K562 (cell line): ENCODE measurements around the gene CCDC85C. TPM values are rescaled to one million over a fixed set of nuclear protein-coding genes. Genes with fewer than 3 reads are reported as not detected.

Experiments used
- ATAC-seq: fragments of 200-7000 bp; cut with Tn5 transposase; 3 replicates; pipeline ENCODE4 v1.9.1; 2020; ENCODE audit warnings: moderate library complexity
- BruUV-seq: library from RNA; stranded (reverse); fragments of 400-500 nt; replicated peaks from 2 replicates; lab custom pipeline; 2021; lab: Mats Ljungman, UMichigan
- CTCF ChIA-PET: fragments of 300-600 bp; formaldehyde crosslinking; extraction: SDS; loops from one replicate; lab custom pipeline; 2021; ENCODE audit warnings: low intra/inter-chr PET ratio; lab: Yijun Ruan, JAX
- POLR2A ChIA-PET: fragments of 300-600, 350-650 bp; sonication (Branson Sonifier 250); formaldehyde crosslinking; extraction: SDS; loops from one replicate; lab custom pipeline; 2021; ENCODE audit warnings: antibody characterized with exemption, inconsistent platforms; lab: Yijun Ruan, JAX
- DNase-seq, 4 experiments: peaks; one replicate each; pipeline versions ENCODE4 v3.0.0 to v3.0.0-alpha.2; 2011 to 2018; ENCODE audit warnings: low spot score in 3 of 4, mixed read lengths in 3 of 4; ENCODE audit errors: extremely low read depth in 1 of 4
- FAIRE-seq: peaks from 2 replicates; lab custom pipeline; 2011; peaks lifted over from hg19 to GRCh38; lab: Jason Lieb, UNC
- H2AFZ ChIP-seq: 2 replicates; pipeline ENCODE4 v1.6.0; 2011; ENCODE audit warnings: low read depth, low read length, control low read depth, inconsistent platforms
- H3K27ac ChIP-seq: fragments of 200-600 bp; 3 replicates; pipeline ENCODE4 v1.8.0; 2011; ENCODE audit warnings: low read depth, mild to moderate bottlenecking, control low read depth, inconsistent platforms, low read length, moderate library complexity, mixed read lengths; ENCODE audit errors: extremely low read depth
- H3K27me3 ChIP-seq, 2 experiments: fragments of 300-600 bp in 1 of 2; 2 replicates in 1 of 2; 3 replicates in 1 of 2; pipeline versions ENCODE4 v1.6.0 to v1.8.0; 2011; ENCODE audit warnings: inconsistent platforms in 2 of 2, low read length in 2 of 2, mild to moderate bottlenecking in 1 of 2, mixed read lengths in 1 of 2, moderate library complexity in 1 of 2; ENCODE audit not compliant: control insufficient read depth in 2 of 2, insufficient read depth in 2 of 2
- H3K36me3 ChIP-seq: fragments of 300-600 bp; 3 replicates; pipeline ENCODE4 v1.8.0; 2011; ENCODE audit warnings: mild to moderate bottlenecking, low read length, inconsistent platforms; ENCODE audit not compliant: control insufficient read depth, insufficient read depth
- H3K4me1 ChIP-seq, 2 experiments: fragments of 200-600 bp in 1 of 2; replicated peaks in 1 of 2; 2 replicates in 1 of 2; 3 replicates in 1 of 2; pipeline versions ENCODE4 v1.5.1 to v1.8.0; 2011; ENCODE audit warnings: inconsistent platforms in 2 of 2, low read length in 2 of 2, mild to moderate bottlenecking in 1 of 2, mixed read lengths in 1 of 2, moderate library complexity in 1 of 2; ENCODE audit not compliant: control insufficient read depth in 2 of 2, insufficient read depth in 2 of 2
- H3K4me2 ChIP-seq: 2 replicates; pipeline ENCODE4 v1.6.1; 2011; ENCODE audit warnings: low read length, control low read depth, inconsistent platforms, mixed read lengths; ENCODE audit not compliant: insufficient read depth
- H3K4me3 ChIP-seq: fragments of 200-600 bp; sonication (generic), shearing (Covaris generic); 2 replicates; pipeline ENCODE4 v1.5.1; 2016; ENCODE audit warnings: control low read depth, inconsistent platforms
- H3K79me2 ChIP-seq: fragments of 200-600 bp; 3 replicates; pipeline ENCODE4 v1.8.0; 2011; ENCODE audit warnings: low read length, inconsistent platforms; ENCODE audit not compliant: control insufficient read depth, insufficient read depth
- H3K9ac ChIP-seq, 2 experiments: 2 replicates each; pipeline versions ENCODE4 v1.6.0 to v1.6.1; 2011; ENCODE audit warnings: low read depth in 2 of 2, low read length in 2 of 2, control low read depth in 1 of 2, inconsistent platforms in 1 of 2, mild to moderate bottlenecking in 1 of 2, mixed read lengths in 1 of 2; ENCODE audit not compliant: insufficient read depth in 1 of 2
- H3K9me1 ChIP-seq: one replicate; pipeline ENCODE4 v1.6.0; 2011; ENCODE audit warnings: inconsistent platforms, mild to moderate bottlenecking, low read length, moderate library complexity; ENCODE audit not compliant: control insufficient read depth, insufficient read depth
- H3K9me3 ChIP-seq: replicated peaks from 2 replicates; pipeline ENCODE4 v1.5.1; 2011; ENCODE audit warnings: low read depth, low read length, inconsistent platforms; ENCODE audit not compliant: control insufficient read depth, insufficient read depth
- H4K20me1 ChIP-seq: replicated peaks from 2 replicates; pipeline ENCODE4 v1.6.1; 2011; ENCODE audit warnings: low read length, inconsistent platforms, mixed read lengths; ENCODE audit not compliant: control insufficient read depth, insufficient read depth
- C11orf30 ChIP-seq: fragments of 450-650 bp; IDR thresholded peaks from 2 replicates; pipeline ENCODE4 v1.6.1; 2016; ENCODE audit warnings: low read depth, mild to moderate bottlenecking
- CC2D1A ChIP-seq: fragments of 450-650 bp; IDR thresholded peaks from 2 replicates; pipeline ENCODE4 v1.6.1; 2017; ENCODE audit warnings: mild to moderate bottlenecking
- GTF2B ChIP-seq: IDR thresholded peaks from 2 replicates; pipeline ENCODE4 v1.6.1; 2011; ENCODE audit not compliant: insufficient read length; ENCODE audit errors: extremely low read depth
- HINFP ChIP-seq: fragments of 450-650 bp; conservative IDR thresholded peaks from 2 replicates; pipeline ENCODE4 v1.6.1; 2016; ENCODE audit warnings: missing genetic modification characterization, low read depth, mild to moderate bottlenecking, control low read depth, missing compliant biosample characterization
- MAFK ChIP-seq: IDR thresholded peaks from 2 replicates; pipeline ENCODE4 v1.6.1; 2011; ENCODE audit warnings: low read length, improper control_type of control experiment
- MTF1 ChIP-seq: fragments of 250-450 bp; sonication (Bioruptor Pico); IDR thresholded peaks from 2 replicates; pipeline ENCODE4 v1.9.0; 2021; ENCODE audit warnings: moderate library complexity, mild to moderate bottlenecking, inconsistent platforms, borderline replicate concordance
- NONO ChIP-seq, 2 experiments: fragments of 200-400 bp in 1 of 2; fragments of 450-650 bp in 1 of 2; formaldehyde crosslinking in 1 of 2; IDR thresholded peaks; 2 replicates each; pipeline ENCODE4 v1.6.1; 2017; ENCODE audit warnings: low read depth in 2 of 2, mild to moderate bottlenecking in 2 of 2, moderate library complexity in 2 of 2, low read length in 1 of 2
- NR2C1 ChIP-seq, 2 experiments: fragments of 450-650 bp; IDR thresholded peaks; 2 replicates each; pipeline ENCODE4 v1.6.1; 2017; ENCODE audit warnings: mild to moderate bottlenecking in 2 of 2, antibody characterized with exemption in 1 of 2, inconsistent platforms in 1 of 2, missing compliant biosample characterization in 1 of 2, missing genetic modification characterization in 1 of 2
- OTX1 ChIP-seq: fragments of 450-650 bp; formaldehyde crosslinking; IDR thresholded peaks from 2 replicates; pipeline ENCODE4 v1.4.0; 2022; ENCODE audit warnings: mild to moderate bottlenecking
- RAD21 ChIP-seq, 2 experiments: fragments of 250-450 bp in 1 of 2; fragments of 450-650 bp in 1 of 2; sonication (Bioruptor Pico) in 1 of 2; formaldehyde crosslinking in 1 of 2; IDR thresholded peaks in 1 of 2; conservative IDR thresholded peaks in 1 of 2; 2 replicates each; pipeline versions ENCODE4 v1.4.0 to v1.8.0; 2020 to 2022; ENCODE audit warnings: mild to moderate bottlenecking in 2 of 2, moderate library complexity in 1 of 2
- SMAD4 ChIP-seq: fragments of 250-450 bp; sonication (Bioruptor Pico); conservative IDR thresholded peaks from 2 replicates; pipeline ENCODE4 v1.8.0; 2021; ENCODE audit warnings: inconsistent platforms, mild to moderate bottlenecking, moderate library complexity
- SRSF7 ChIP-seq: fragments of 200-400 bp; formaldehyde crosslinking; optimal IDR thresholded peaks from 2 replicates; pipeline ENCODE3; 2017; ENCODE audit warnings: mild to moderate bottlenecking, low read depth, low read length
- ZBTB2 ChIP-seq: fragments of 450-650 bp; IDR thresholded peaks from 2 replicates; pipeline ENCODE4 v1.6.1; 2016; ENCODE audit warnings: antibody characterized with exemption
- ZFP1 ChIP-seq: fragments of 450-650 bp; formaldehyde crosslinking; IDR thresholded peaks from 2 replicates; pipeline ENCODE4 v1.4.0; 2020; ENCODE audit warnings: mild to moderate bottlenecking, mixed read lengths
- ZNF23 ChIP-seq: fragments of 250-450 bp; sonication (Bioruptor Pico); IDR thresholded peaks from 2 replicates; pipeline ENCODE4 v1.4.0; 2020; ENCODE audit warnings: mild to moderate bottlenecking
- ZNF316 ChIP-seq: fragments of 450-650 bp; IDR thresholded peaks from 2 replicates; pipeline ENCODE4 v1.6.1; 2016
- ZNF511 ChIP-seq: sonication (generic); formaldehyde crosslinking; IDR thresholded peaks from 2 replicates; pipeline ENCODE4 v1.8.0; 2022; ENCODE audit warnings: mild to moderate bottlenecking, missing genetic modification reagents
- ZNF586 ChIP-seq: fragments of 450-650 bp; formaldehyde crosslinking; conservative IDR thresholded peaks from 2 replicates; pipeline ENCODE4 v1.4.0; 2020; ENCODE audit warnings: mild to moderate bottlenecking, moderate library complexity
- WGBS: fragments of 100-300 bp; shearing (Covaris generic); methylation state at CpG from one replicate; pipeline ENCODE4 v1.1.6; 2016; ENCODE audit warnings: low coverage, mixed read lengths; ENCODE audit not compliant: insufficient coverage; ENCODE audit errors: missing lambda C conversion rate; 5-methylcytosine and 5-hydroxymethylcytosine counted together
- in situ Hi-C: fragments of 300-500 bp; cut with MboI; formaldehyde crosslinking; loops from 4 replicates; pipeline ENCODE4 v1.15.0; 2018; ENCODE audit warnings: inconsistent platforms, mixed read lengths
- intact Hi-C: fragments of 100-400 bp; cut with micrococcal nuclease; formaldehyde crosslinking; loops from 2 replicates; pipeline ENCODE4 v1.14.2; 2022
- polyA plus RNA-seq, 8 experiments: library from polyadenylated mRNA; depleted of rRNA in 4 of 8; stranded (reverse) in 5 of 8; unstranded in 3 of 8; fragments of >200 nt; fragmentation: Nextera tagmentation in 2 of 8; fragmentation: Illumina TruSeq in 1 of 8; extraction: Ambion mirVana in 2 of 8; extraction: Trizol in 1 of 8; gene quantifications; 2 replicates each; pipeline versions ENCODE4 v1.2.1 to v1.2.3, GENCODE V29; 2011 to 2014; ENCODE audit warnings: inconsistent platforms in 1 of 8, missing spikeins in 1 of 8
- total RNA-seq, 7 experiments: library from RNA; depleted of rRNA in 6 of 7; stranded (reverse); fragments of >200 nt in 6 of 7; fragmentation: Illumina TruSeq in 2 of 7; extraction: Trizol in 2 of 7; gene quantifications; 2 replicates each; pipeline versions ENCODE4 v1.2.1 to v1.2.3, GENCODE V29; 2011 to 2021; ENCODE audit warnings: low replicate concordance in 1 of 7

Gene CCDC85C
- total and polyA plus RNA-seq, 9 of the 15 experiments (the other 6 are each of a cell fraction or from before 2014, with no cell fraction given): 0.18 to 22.0 (median 6.3) TPM

GRCh38 chr14:99479160-99479905 is 124.7 kb downstream of the CCDC85C start:
- Histone ChIP-seq H3K9me1 (no peaks in the 10 kb centered on the region), H3K9ac (peak overlapping the region; percentile 67 to 90), H3K36me3 (no peaks in the 10 kb centered on the region), H3K9me3 (no peaks in the 10 kb centered on the region), H4K20me1 (peaks cover 21% of the 10 kb centered on the region), H3K4me2 (peak overlapping the region; percentile 82), H3K79me2 (peaks cover 91% of the 10 kb centered on the region), H3K27me3 (no peaks in the 10 kb centered on the region), H3K4me1 (peaks cover 8 to 42% of the 10 kb centered on the region in 2 experiments; a peak in 4 of 5 replicates), H2AFZ (0 out of 2 replicates have a peak overlapping the region, but pooled peaks have one; percentile 44), H3K4me3 (peak overlapping the region; percentile 91), H3K27ac (peak overlapping the region; percentile 75; the same call in 1 of the 3 replicates)
- ChIA-PET POLR2A (interaction anchor here (0.8 kb wide), 1 partner anchor 33 kb away, joined by 3 read pairs; no protein-coding TSS in a partner anchor), CTCF (no interaction called here)
- WGBS: 9% methylated on average over 14 of the region's 18 CpGs
- in situ Hi-C loops: no loop called here
- intact Hi-C loops: no loop called here
- no peak for FAIRE-seq
- TSS peak; percentile 48 for BruUV-seq
- ATAC-seq: no peak
- no peak for DNase-seq
- TF ChIP-seq GTF2B (no peak), SRSF7 (no peak), CC2D1A (no peak), NR2C1 (IDR thresholded peaks at IDR 0.05) (no peak), NR2C1 (tag; IDR thresholded peaks at IDR 0.05) (no peak), ZBTB2 (no peak), NONO (IDR thresholded peaks at IDR 0.05; ENCODE audit: low read depth in 2 of 2, low read length in 1 of 2) (no peak), ZNF586 (CRISPR knock-in tag) (no peak), ZFP1 (CRISPR knock-in tag) (no peak), OTX1 (no peak), C11orf30 (peak; percentile 64), MAFK (0 out of 2 replicates have a peak, but pooled peaks have one; percentile 11), SMAD4 (no peak), HINFP (tag) (no peak), ZNF511 (CRISPR knock-in tag) (no peak), MTF1 (CRISPR knock-in tag) (no peak), ZNF23 (no peak), RAD21 (CRISPR knock-in tag; conservative IDR thresholded peaks at IDR 0.05 in 1 of 2, IDR thresholded peaks at IDR 0.05 in 1 of 2) (no peak), ZNF316 (peak; percentile 81)
